HepG2 (cell line): ENCODE data around the gene HSP90AB1. TPM values are rescaled to one million over a fixed set of nuclear protein-coding genes. Genes with fewer than 3 reads are reported as not detected.

Experiments
- ATAC-seq: fragments of 200-7000 bp; cut with Tn5 transposase; 3 replicates; pipeline ENCODE4 v1.9.1; 2020; ENCODE audit warnings: mild to moderate bottlenecking, moderate library complexity
- BruUV-seq: library from RNA; stranded (reverse); fragments of 400-500 nt; replicated peaks from 2 replicates; lab custom pipeline; 2021; lab: Mats Ljungman, UMichigan
- CTCF ChIA-PET: fragments of 300-600 bp; formaldehyde crosslinking; extraction: SDS; loops from one replicate; lab custom pipeline; 2021; ENCODE audit warnings: low total read pairs, inconsistent platforms, low intra/inter-chr PET ratio; lab: Yijun Ruan, JAX
- POLR2A ChIA-PET: fragments of 350-600 bp; sonication (Branson Sonifier 250); formaldehyde crosslinking; loops from one replicate; lab custom pipeline; 2020; ENCODE audit warnings: antibody characterized with exemption, inconsistent platforms; lab: Yijun Ruan, JAX
- DNase-seq: peaks from one replicate; pipeline ENCODE4 v3.0.0-alpha.2; 2015; ENCODE audit warnings: low spot score
- FAIRE-seq: peaks from 3 replicates; lab custom pipeline; 2011; peaks lifted over from hg19 to GRCh38; lab: Jason Lieb, UNC
- H2AFZ ChIP-seq: one replicate; pipeline ENCODE4 v1.6.1; 2011; ENCODE audit warnings: low read length, inconsistent platforms
- H3K27ac ChIP-seq: fragments of 300-600 bp; 3 replicates; pipeline ENCODE4 v1.8.0; 2011; ENCODE audit warnings: mixed run types, mild to moderate bottlenecking, mixed read lengths, low read length, inconsistent platforms; ENCODE audit not compliant: insufficient read depth; ENCODE audit errors: extremely low read length
- H3K27me3 ChIP-seq, 2 experiments: fragments of 200-600 bp in 1 of 2; 2 replicates in 1 of 2; 3 replicates in 1 of 2; pipeline versions ENCODE4 v1.6.0 to v1.8.0; 2011; ENCODE audit warnings: low read length in 2 of 2, mild to moderate bottlenecking in 2 of 2, moderate library complexity in 2 of 2, inconsistent platforms in 1 of 2; ENCODE audit not compliant: insufficient read depth in 2 of 2, control insufficient read depth in 1 of 2
- H3K36me3 ChIP-seq, 2 experiments: fragments of 200-600 bp in 1 of 2; replicated peaks in 1 of 2; 2 replicates in 1 of 2; 3 replicates in 1 of 2; pipeline versions ENCODE4 v1.5.1 to v1.8.0; 2011; ENCODE audit warnings: low read length in 2 of 2, inconsistent platforms in 1 of 2; ENCODE audit not compliant: insufficient read depth in 2 of 2, control insufficient read depth in 1 of 2
- H3K4me1 ChIP-seq: 2 replicates; pipeline ENCODE4 v1.5.1; 2012; ENCODE audit warnings: low read length, inconsistent platforms; ENCODE audit not compliant: insufficient read depth
- H3K4me2 ChIP-seq: 2 replicates; pipeline ENCODE4 v1.6.0; 2011; ENCODE audit warnings: low read depth, low read length, inconsistent platforms
- H3K4me3 ChIP-seq, 3 experiments: fragments of 200-600 bp in 1 of 3; sonication (generic), shearing (Covaris generic) in 1 of 3; replicated peaks in 1 of 3; 2 replicates each; pipeline ENCODE4 v1.5.1; 2011 to 2016; ENCODE audit warnings: low read length in 3 of 3, inconsistent platforms in 2 of 3, low read depth in 2 of 3, mild to moderate bottlenecking in 2 of 3, control low read depth in 1 of 3, mixed read lengths in 1 of 3; ENCODE audit not compliant: insufficient read depth in 1 of 3
- H3K79me2 ChIP-seq: one replicate; pipeline ENCODE4 v1.6.1; 2011; ENCODE audit warnings: low read length, inconsistent platforms; ENCODE audit not compliant: insufficient read depth
- H3K9ac ChIP-seq: 2 replicates; pipeline ENCODE4 v1.6.0; 2011; ENCODE audit warnings: mild to moderate bottlenecking, low read depth, low read length, inconsistent platforms; ENCODE audit not compliant: insufficient read depth
- H3K9me3 ChIP-seq: 2 replicates; pipeline ENCODE4 v1.5.1; 2012; ENCODE audit warnings: mild to moderate bottlenecking, low read length
- H4K20me1 ChIP-seq: 2 replicates; pipeline ENCODE4 v1.6.0; 2011; ENCODE audit warnings: inconsistent platforms, mild to moderate bottlenecking, low read length, moderate library complexity; ENCODE audit not compliant: insufficient read depth
- ARNT2 ChIP-seq: sonication (generic); formaldehyde crosslinking; IDR thresholded peaks from 2 replicates; pipeline ENCODE4 v1.8.0; 2022; ENCODE audit warnings: mild to moderate bottlenecking, low read depth, missing genetic modification reagents, moderate library complexity
- CHCHD3 ChIP-seq: sonication (generic); formaldehyde crosslinking; IDR thresholded peaks from 2 replicates; pipeline ENCODE4 v1.8.0; 2022; ENCODE audit warnings: mild to moderate bottlenecking, missing genetic modification reagents, moderate library complexity
- ELF3 ChIP-seq: IDR thresholded peaks from 2 replicates; pipeline ENCODE4 v1.6.1; 2016; ENCODE audit warnings: missing genetic modification reagents, missing compliant biosample characterization
- GATA4 ChIP-seq: sonication (generic); IDR thresholded peaks from 2 replicates; pipeline ENCODE4 v1.6.1; 2016; ENCODE audit warnings: antibody characterized with exemption, low read depth, borderline replicate concordance
- HNRNPH1 ChIP-seq: fragments of 200-400 bp; formaldehyde crosslinking; optimal IDR thresholded peaks from 2 replicates; pipeline ENCODE3; 2017; ENCODE audit warnings: mild to moderate bottlenecking, low read depth, low read length
- KDM5B ChIP-seq: sonication (generic); formaldehyde crosslinking; IDR thresholded peaks from 2 replicates; pipeline ENCODE4 v1.4.0; 2020; ENCODE audit warnings: missing genetic modification reagents, mild to moderate bottlenecking, borderline replicate concordance
- SCMH1 ChIP-seq: sonication (generic); formaldehyde crosslinking; IDR thresholded peaks from 2 replicates; pipeline ENCODE4 v1.9.0; 2021; ENCODE audit warnings: missing genetic modification reagents, mild to moderate bottlenecking, borderline replicate concordance
- SP140L ChIP-seq: sonication (generic); formaldehyde crosslinking; IDR thresholded peaks from 2 replicates; pipeline ENCODE4 v1.4.0; 2020; ENCODE audit warnings: missing genetic modification reagents, borderline replicate concordance
- STAT5B ChIP-seq: sonication (generic); formaldehyde crosslinking; IDR thresholded peaks from 2 replicates; pipeline ENCODE4 v1.4.0; 2020; ENCODE audit warnings: missing genetic modification reagents
- ZBTB33 ChIP-seq: sonication (generic); formaldehyde crosslinking; IDR thresholded peaks from 2 replicates; pipeline ENCODE4 v1.4.0; 2020; ENCODE audit warnings: missing genetic modification reagents
- ZHX1 ChIP-seq: sonication (generic); formaldehyde crosslinking; IDR thresholded peaks from 2 replicates; pipeline ENCODE4 v1.8.1; 2022; ENCODE audit warnings: low read depth, mild to moderate bottlenecking, missing genetic modification reagents
- ZKSCAN5 ChIP-seq: sonication (generic); formaldehyde crosslinking; IDR thresholded peaks from 2 replicates; pipeline ENCODE4 v1.5.1; 2020; ENCODE audit warnings: mild to moderate bottlenecking, missing genetic modification reagents
- ZNF264 ChIP-seq: sonication (generic); formaldehyde crosslinking; IDR thresholded peaks from 2 replicates; pipeline ENCODE4 v1.4.0; 2020; ENCODE audit warnings: missing genetic modification reagents
- ZNF674 ChIP-seq: sonication (generic); formaldehyde crosslinking; IDR thresholded peaks from 2 replicates; pipeline ENCODE4 v1.5.0; 2020; ENCODE audit warnings: low read depth, mild to moderate bottlenecking, missing genetic modification reagents
- ZNF776 ChIP-seq: sonication (generic); formaldehyde crosslinking; IDR thresholded peaks from 2 replicates; pipeline ENCODE4 v1.4.0; 2020; ENCODE audit warnings: mild to moderate bottlenecking, missing genetic modification reagents
- ZNF841 ChIP-seq: sonication (generic); formaldehyde crosslinking; IDR thresholded peaks from 2 replicates; pipeline ENCODE4 v1.8.1; 2023; ENCODE audit warnings: missing genetic modification reagents, borderline replicate concordance
- ZSCAN21 ChIP-seq: sonication (generic); formaldehyde crosslinking; IDR thresholded peaks from 2 replicates; pipeline ENCODE4 v1.8.0; 2022; ENCODE audit warnings: mild to moderate bottlenecking, missing genetic modification reagents, moderate library complexity, borderline replicate concordance
- WGBS: methylation state at CpG from one replicate; pipeline ENCODE4 v1.1.6; 2017; ENCODE audit warnings: low lambda C conversion rate; 5-methylcytosine and 5-hydroxymethylcytosine counted together
- in situ Hi-C: cut with HindIII; loops from 2 replicates; pipeline ENCODE4 v1.10.0; 2017; ENCODE audit warnings: low pct_unique_long_range_greater_than_20kb; ENCODE audit not compliant: extremely low pct_ligation_motif_present
- intact Hi-C: fragments of 100-400 bp; cut with micrococcal nuclease; formaldehyde crosslinking; loops from one replicate; pipeline ENCODE4 v1.10.0; 2022; ENCODE audit not compliant: unreplicated experiment
- polyA plus RNA-seq, 8 experiments: library from polyadenylated mRNA; depleted of rRNA in 3 of 8; stranded (reverse) in 7 of 8; unstranded in 1 of 8; fragments of >200 nt; fragmentation: Illumina TruSeq in 4 of 8; extraction: Trizol in 4 of 8; gene quantifications; 2 replicates each; pipeline versions ENCODE4 v1.2.1 to v1.2.3, GENCODE V29; 2011 to 2016; ENCODE audit warnings: low read depth in 4 of 8, missing spikeins in 1 of 8, mixed read lengths in 1 of 8; ENCODE audit not compliant: insufficient read depth in 1 of 8
- total RNA-seq, 5 experiments: library from RNA; depleted of rRNA; stranded (reverse); fragments of >200 nt; fragmentation: Illumina TruSeq; extraction: Trizol; gene quantifications; 2 replicates each; pipeline ENCODE4 v1.2.3, GENCODE V29; 2016; ENCODE audit warnings: low read depth in 1 of 5

The HSP90AB1 gene
- total and polyA plus RNA-seq, 2 of the 13 experiments (the other 11 are each of a cell fraction or from before 2014, with no cell fraction given): 1,325 to 1,472 TPM

GRCh38 chr6:44275271-44275748 lies 28.4 kb downstream of the HSP90AB1 start (continued):
- TF ChIP-seq ZHX1 (CRISPR knock-in tag) (peak; percentile 5; the same call in 1 of the 2 replicates), ZBTB33 (CRISPR knock-in tag) (no peak; the same call in 1 of the 2 replicates), ZNF264 (CRISPR knock-in tag) (no peak), ZSCAN21 (CRISPR knock-in tag) (no peak; the same call in 1 of the 2 replicates)
- TF ChIP-seq, all 625 proteins: peak for 13

GRCh38 chr6:44275749-44276648 lies 29.1 kb downstream of the HSP90AB1 start:
- ATAC-seq (peak; percentile 58), FAIRE-seq (no peak), DNase-seq (no peak)
- peaks cover 3% of the 10 kb centered on the region; the same call in 1 of the 2 replicates for H4K20me1 ChIP-seq
- H3K4me1 ChIP-seq: peaks cover 28% of the 10 kb centered on the region
- no peak overlapping the region for H2AFZ ChIP-seq
- CTCF ChIA-PET: no interaction called here
- H3K27ac ChIP-seq: no peak overlapping the region
- no peaks in the 10 kb centered on the region for H3K36me3 ChIP-seq
- POLR2A ChIA-PET: interaction anchor here (0.7 to 1.5 kb wide), 5 partner anchors 13 to 112 kb away, joined by 3 to 5 read pairs (median 3); partner anchors contain the start of genes CDC5L and HSP90AB1
- BruUV-seq: no TSS peak
- no peaks in the 10 kb centered on the region for H3K9me3 ChIP-seq
- in situ Hi-C loops (no loop called here), intact Hi-C loops (no loop called here)
- H3K4me2 ChIP-seq: peak overlapping the region; percentile 69
- WGBS: 14% methylated on average over 14 of the region's 109 CpGs
- peaks cover 40 to 94% of the 10 kb centered on the region in 2 experiments for H3K27me3 ChIP-seq
- H3K9ac ChIP-seq: no peak overlapping the region
- no peaks in the 10 kb centered on the region for H3K79me2 ChIP-seq
- peak overlapping the region in 2 of 3 experiments; percentile 28 to 62; a peak in 2 of 6 replicates for H3K4me3 ChIP-seq
- peak; percentile 72; the same call in 1 of the 2 replicates for TF ChIP-seq ARNT2
- no peak for TF ChIP-seq ELF3 (CRISPR knock-in tag)
- peak; percentile 56 for TF ChIP-seq KDM5B
- TF ChIP-seq GATA4: no peak
- TF ChIP-seq ZKSCAN5 (CRISPR knock-in tag): no peak
- no peak for TF ChIP-seq STAT5B
- TF ChIP-seq HNRNPH1: no peak
- peak; percentile 53; the same call in 1 of the 2 replicates for TF ChIP-seq ZNF776 (CRISPR knock-in tag)
- no peak for TF ChIP-seq SCMH1 (CRISPR knock-in tag)
- 0 out of 2 replicates have a peak, but pooled peaks have one; percentile 48 for TF ChIP-seq ZNF841 (CRISPR knock-in tag)
- TF ChIP-seq CHCHD3 (CRISPR knock-in tag): peak; percentile 20; the same call in 1 of the 2 replicates
- TF ChIP-seq SP140L (CRISPR knock-in tag): no peak
- TF ChIP-seq ZNF674 (CRISPR knock-in tag): no peak
